HFF-Myc (cell line): ENCODE results near the gene AMIGO3.

ENCODE experiments used
- DNase-seq: peaks from one replicate; pipeline ENCODE4 v3.0.0-alpha.2; 2011; ENCODE audit warnings: low read depth; ENCODE audit errors: extremely low read depth
- H3K4me3 ChIP-seq: replicated peaks from 2 replicates; pipeline ENCODE4 v1.5.1; 2011; ENCODE audit warnings: low read depth, mild to moderate bottlenecking, control low read depth, low read length
- CTCF ChIP-seq: IDR thresholded peaks from 2 replicates; pipeline ENCODE4 v1.5.1; 2012; ENCODE audit warnings: mild to moderate bottlenecking, low read depth, low read length, control low read depth; ENCODE audit errors: missing control alignments

Gene AMIGO3

GRCh38 chr3:49734752-49735151 lies 15.3 kb upstream of the AMIGO3 start:
- no peak for DNase-seq
- TF ChIP-seq CTCF, result no peak
- H3K4me3 ChIP-seq, result no peak overlapping the region

- no peak for TF ChIP-seq CTCF
- no peak overlapping the region for H3K4me3 ChIP-seq
- no peak for DNase-seq
These were observed 14.1 kb upstream of the AMIGO3 start for GRCh38 chr3:49733551-49733950.

- DNase-seq, result no peak
- TF ChIP-seq CTCF, result no peak
These were observed 13.1 kb upstream of the AMIGO3 start for GRCh38 chr3:49732597-49732996.

GRCh38 chr3:49729966-49730609 lies 10.6 kb upstream of the AMIGO3 start:
- no peak for DNase-seq
- TF ChIP-seq CTCF, result no peak

More at GRCh38 chr3:49732597-49732996, 13.1 kb upstream of the AMIGO3 start:
- H3K4me3 ChIP-seq, result no peak overlapping the region

GRCh38 chr3:49727924-49728361 lies 8.5 kb upstream of the AMIGO3 start:
- no peak for DNase-seq
- H3K4me3 ChIP-seq, result no peak overlapping the region
- TF ChIP-seq CTCF, result no peak

More at GRCh38 chr3:49729966-49730609, 10.6 kb upstream of the AMIGO3 start:
- no peak overlapping the region for H3K4me3 ChIP-seq

GRCh38 chr3:49727154-49727923 lies 7.9 kb upstream of the AMIGO3 start:
- TF ChIP-seq CTCF, result no peak
- DNase-seq, result no peak
- H3K4me3 ChIP-seq, result no peak overlapping the region
